Right lung (tissue), 5 donors: ENCODE results near the gene C6. TPM values are rescaled to one million over a fixed set of nuclear protein-coding genes. Genes with fewer than 3 reads are reported as not detected.

Experiments
- DNase-seq, 2 donors: peaks; one replicate each; pipeline ENCODE4 v3.0.0-alpha.2; 2013
- polyA plus RNA-seq, 5 donors: library from polyadenylated mRNA; unstranded; fragments of 120-200 nt; gene quantifications; one replicate each; pipeline versions ENCODE4 v1.2.1 to v1.2.3, GENCODE V29; 2013; ENCODE audit warnings: inconsistent platforms in 1 of 5, low replicate concordance in 1 of 5; ENCODE audit not compliant: insufficient read length in 5 of 5, insufficient read depth in 1 of 5

Gene C6
- polyA plus RNA-seq, 5 donors: 0.95 to 4.0 (median 2.5) TPM

DNA sequence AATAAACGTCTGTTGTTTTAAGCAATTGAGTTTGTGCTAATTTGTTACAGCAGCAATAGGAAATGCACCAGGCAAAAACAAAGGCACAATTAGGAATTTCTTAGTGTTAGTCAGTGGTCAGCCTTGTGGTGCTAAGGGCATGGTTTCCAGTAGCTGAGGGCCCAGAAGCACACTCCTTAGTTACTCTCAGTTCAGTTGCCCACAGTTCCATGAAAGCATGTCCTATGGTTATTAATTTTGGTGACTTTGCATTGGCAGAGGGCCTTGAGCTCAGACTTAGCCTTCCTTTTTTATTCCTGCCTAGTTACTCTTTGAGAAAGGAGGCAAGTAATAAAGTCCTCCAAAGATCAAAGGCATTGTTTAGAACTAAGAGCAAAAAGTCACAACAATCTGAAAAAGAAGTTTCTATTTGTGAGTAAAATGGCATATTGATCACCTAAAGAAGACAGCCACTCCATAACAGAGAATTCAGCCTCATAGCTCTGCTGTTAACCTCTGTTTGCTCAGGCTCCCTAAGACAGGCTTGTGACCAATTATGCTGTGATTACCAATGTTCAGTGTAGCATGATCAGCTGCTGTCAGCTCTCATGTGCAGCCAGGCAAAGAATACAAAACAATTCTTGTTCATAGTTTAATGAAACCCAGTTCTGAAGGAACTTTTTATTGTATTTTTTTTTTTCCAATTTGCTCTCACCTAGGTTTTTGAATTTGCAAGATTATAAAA lies 85.2 kb downstream of the C6 start:
- DNase-seq: no peak

- DNase-seq: no peak
Measured at GRCh38 chr5:41122459-41122858, 90.9 kb downstream of the C6 start.

DNA sequence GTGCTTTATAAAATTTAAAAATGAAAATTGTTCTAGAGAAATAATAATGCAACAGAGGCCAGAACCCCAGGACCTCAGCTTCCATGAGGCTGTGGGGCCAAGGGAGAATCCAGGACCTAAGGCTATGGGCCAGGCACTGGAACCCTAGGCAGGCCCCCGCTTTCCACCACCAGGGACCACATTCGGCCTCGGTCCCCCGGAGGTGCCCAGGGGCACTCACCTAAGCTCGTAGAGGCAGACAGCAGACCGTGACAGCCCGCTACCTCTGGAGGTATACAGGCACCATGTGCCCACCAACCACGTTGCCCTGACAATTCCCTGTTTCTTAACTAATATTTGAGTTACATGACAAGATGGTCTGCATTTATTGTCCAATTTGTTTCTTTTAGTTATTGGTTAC lies 92.7 kb downstream of the C6 start:
- no peak for DNase-seq

DNA sequence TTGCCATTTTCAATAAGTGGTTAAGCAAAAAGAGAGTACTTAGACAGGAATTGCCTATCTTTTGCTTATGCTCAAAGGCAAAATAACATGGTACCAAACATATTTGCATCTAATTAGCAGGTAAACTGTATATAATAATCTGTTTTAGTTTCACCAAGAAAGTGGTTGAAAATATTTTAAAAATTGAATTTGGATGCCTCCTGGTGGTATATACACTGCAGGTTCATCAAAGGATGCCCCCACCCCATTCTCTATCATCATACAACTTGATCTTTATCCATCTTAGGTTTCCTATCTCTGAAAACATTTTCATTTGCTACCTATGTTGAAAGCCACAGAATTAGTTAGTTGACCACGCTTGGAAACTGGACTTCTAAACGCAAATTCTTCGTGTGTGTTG lies 95.2 kb downstream of the C6 start:
- no peak for DNase-seq

- no peak for DNase-seq
Measured at GRCh38 chr5:41115281-41115680, 98.1 kb downstream of the C6 start.

DNA sequence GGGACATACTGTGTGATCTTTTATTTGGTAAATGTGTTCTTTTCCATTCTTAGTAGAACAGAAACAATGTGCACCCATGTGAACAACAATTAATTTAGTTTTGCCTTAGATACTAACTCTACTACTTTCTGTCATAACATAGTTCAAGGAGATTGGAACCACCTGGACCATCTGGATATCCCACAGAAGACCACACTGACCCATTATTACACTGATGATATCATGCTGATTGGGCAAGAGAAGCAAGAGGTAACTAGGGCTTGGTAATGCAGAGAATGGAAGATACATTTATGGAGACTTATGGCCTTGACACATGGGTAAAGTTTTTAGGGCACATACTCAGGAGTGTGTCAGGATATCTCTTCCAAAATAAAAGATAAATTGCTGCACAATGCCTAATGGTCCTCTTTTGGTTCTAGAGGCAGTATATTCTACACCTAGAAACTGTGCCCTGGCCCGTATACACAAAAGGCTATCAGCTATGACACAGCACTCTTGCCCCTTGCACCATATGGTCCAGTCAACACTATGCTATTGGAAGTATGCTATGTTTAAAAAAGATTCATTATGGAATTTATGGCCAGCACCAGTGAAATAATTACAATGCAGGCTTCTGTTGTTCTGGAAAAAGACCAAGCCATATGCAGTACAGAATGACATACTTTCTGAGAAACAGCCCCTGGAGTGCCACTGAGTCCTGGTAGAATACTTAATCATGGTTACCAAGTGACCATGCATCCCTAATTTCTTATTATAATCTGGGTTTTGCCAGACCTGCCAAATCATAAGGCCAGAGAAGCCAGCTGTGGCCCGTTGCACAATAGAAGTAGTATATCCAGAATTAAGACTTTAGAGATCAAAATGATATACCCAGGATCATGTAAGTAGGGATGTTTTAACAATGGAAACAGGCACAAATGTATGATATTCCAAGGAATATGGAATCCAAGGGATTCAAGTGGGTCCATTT lies 100.6 kb downstream of the C6 start:
- DNase-seq: no peak

DNA sequence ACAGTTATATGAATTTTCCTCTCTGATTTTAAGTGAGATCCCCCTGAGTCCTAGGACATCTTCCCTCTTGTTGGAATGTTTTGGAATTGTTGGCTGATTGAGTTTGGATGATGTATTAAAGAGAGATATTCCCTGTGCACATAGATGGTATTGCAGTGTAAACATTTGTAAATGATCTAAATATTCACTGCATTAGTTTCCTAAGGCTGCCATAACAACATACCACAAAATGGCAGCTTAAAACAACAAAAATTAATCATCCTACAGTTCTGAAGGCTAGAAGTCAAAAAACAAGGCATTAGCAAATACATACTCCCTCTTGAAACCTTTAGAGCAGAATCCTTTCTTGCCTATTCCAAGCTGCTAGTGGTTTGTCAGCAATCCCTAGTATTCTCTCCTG lies 104.1 kb downstream of the C6 start:
- DNase-seq: no peak

- no peak for DNase-seq
Measured at GRCh38 chr5:41102341-41102740, 111.0 kb downstream of the C6 start.

DNA sequence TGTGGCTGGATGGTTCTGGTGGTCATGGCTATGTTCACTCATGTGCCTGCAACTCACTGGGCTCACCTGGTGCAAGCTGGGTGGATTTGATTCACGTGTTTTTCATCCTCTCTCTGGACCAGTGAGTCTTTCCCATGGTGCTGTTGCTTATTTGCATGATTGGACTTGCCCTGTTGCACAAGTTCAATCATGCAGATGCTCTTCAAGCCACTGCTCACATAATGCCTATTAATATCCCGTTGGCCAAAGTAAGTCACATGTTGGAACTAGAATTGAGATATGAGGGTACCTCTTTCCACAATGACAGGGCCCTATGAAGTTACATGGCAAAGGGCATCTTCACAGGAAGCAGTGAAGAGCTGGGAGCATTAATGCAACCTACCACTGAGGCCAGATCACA lies 115.7 kb downstream of the C6 start:
- DNase-seq: no peak

DNA sequence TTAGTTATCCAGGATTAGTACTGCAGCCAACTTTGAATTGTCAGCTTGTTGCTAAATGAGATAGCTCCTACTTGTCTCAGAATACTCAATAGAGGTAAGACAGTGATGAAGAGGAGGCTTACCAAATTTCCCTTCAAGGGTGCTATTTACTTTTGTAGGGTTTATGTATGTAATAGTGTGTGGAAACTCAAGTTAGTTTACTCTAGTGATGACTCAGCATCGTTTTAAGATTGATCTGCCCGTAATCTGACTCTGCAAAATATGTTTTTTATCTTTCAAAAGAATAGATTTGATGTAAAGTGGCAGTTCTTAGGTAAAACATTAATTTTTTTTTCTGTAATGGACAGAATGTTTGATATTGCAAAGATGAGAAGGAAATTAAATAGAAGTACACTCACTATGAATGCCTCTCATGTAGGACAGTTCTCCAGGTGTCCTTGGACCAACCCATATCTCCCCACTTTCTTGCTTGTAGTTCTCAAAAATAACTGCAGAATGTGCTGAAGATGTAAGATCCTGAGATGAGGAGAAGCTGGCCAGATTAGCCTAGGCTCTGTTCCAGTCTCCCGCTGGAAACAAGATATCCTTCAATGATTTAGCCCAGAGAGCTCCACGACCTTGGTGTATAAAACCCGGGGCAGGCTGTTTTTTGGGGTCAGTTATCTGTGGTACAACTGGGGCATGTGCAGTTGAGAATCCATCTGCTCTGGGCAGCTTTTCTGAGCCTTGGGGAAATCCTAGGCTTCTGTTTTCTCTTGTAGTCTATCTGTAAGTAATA lies 117.8 kb downstream of the C6 start:
- no peak for DNase-seq

GRCh38 chr5:41094871-41095270 lies 118.5 kb downstream of the C6 start:
- DNase-seq: no peak

DNA sequence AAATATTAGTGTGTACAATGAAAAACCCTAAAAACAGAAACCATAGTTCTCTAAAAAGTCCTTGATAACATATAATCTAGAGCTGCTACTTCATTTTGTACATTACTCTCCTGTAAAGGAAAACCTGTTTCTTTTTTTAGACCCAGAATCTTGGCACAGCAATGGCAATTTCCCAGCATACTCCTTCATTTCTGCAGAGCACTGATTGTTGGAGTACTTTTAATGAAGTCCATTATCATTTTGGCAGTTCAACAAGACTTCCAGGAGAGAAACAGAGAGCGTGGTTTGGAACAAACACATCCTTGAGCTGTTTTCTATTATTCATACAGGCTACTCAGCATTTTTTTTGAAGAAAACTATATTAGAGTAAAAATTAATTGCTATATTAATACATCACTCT lies 119.5 kb downstream of the C6 start:
- no peak for DNase-seq

Other genes starting within 250 kb of the C6 start
- 1 to 10 TPM in 1 of 5 donors, under 1 TPM in 4; 0.13 to 2.7 (median 0.85) TPM for gene MROH2B, start 142.2 kb downstream of the C6 start, polyA plus RNA-seq